GM19043 (cell line): ENCODE results near the gene SKAP2.

Experiments
- ATAC-seq: cut with Tn5 transposase; IDR thresholded peaks from one replicate; pipeline ENCODE4 v1.9.1; 2021; ENCODE audit warnings: low read depth; ENCODE audit not compliant: unreplicated experiment

The SKAP2 gene

GRCh38 chr7:26648554-26648953 is 215.8 kb downstream of the SKAP2 start:
- no peak for ATAC-seq

GRCh38 chr7:26646336-26647048 is 217.9 kb downstream of the SKAP2 start:
- no peak for ATAC-seq

- ATAC-seq: no peak
Measured at GRCh38 chr7:26645121-26645520, 219.3 kb downstream of the SKAP2 start.

- ATAC-seq: no peak
Measured at GRCh38 chr7:26642416-26642815, 222.0 kb downstream of the SKAP2 start.

GRCh38 chr7:26639695-26640094 is 224.7 kb downstream of the SKAP2 start:
- no peak for ATAC-seq

- no peak for ATAC-seq
Measured at GRCh38 chr7:26639111-26639510, 225.3 kb downstream of the SKAP2 start.

GRCh38 chr7:26638140-26638539 is 226.2 kb downstream of the SKAP2 start:
- ATAC-seq: no peak

- no peak for ATAC-seq
Measured at GRCh38 chr7:26637610-26638009, 226.8 kb downstream of the SKAP2 start.

- ATAC-seq: no peak
Measured at GRCh38 chr7:26636808-26637207, 227.6 kb downstream of the SKAP2 start.

GRCh38 chr7:26633557-26633956 is 230.8 kb downstream of the SKAP2 start:
- ATAC-seq: no peak

GRCh38 chr7:26631601-26632000 is 232.8 kb downstream of the SKAP2 start:
- ATAC-seq: no peak

GRCh38 chr7:26630941-26631580 is 233.3 kb downstream of the SKAP2 start:
- ATAC-seq: no peak

GRCh38 chr7:26630361-26630760 is 234.0 kb downstream of the SKAP2 start:
- ATAC-seq: no peak

GRCh38 chr7:26629696-26630095 is 234.7 kb downstream of the SKAP2 start:
- no peak for ATAC-seq

GRCh38 chr7:26627891-26628341 is 236.5 kb downstream of the SKAP2 start:
- ATAC-seq: no peak

- ATAC-seq: no peak
Measured at GRCh38 chr7:26627221-26627620, 237.2 kb downstream of the SKAP2 start.

- ATAC-seq: no peak
Measured at GRCh38 chr7:26626687-26627086, 237.7 kb downstream of the SKAP2 start.

GRCh38 chr7:26626156-26626555 is 238.2 kb downstream of the SKAP2 start:
- no peak for ATAC-seq

- no peak for ATAC-seq
Measured at GRCh38 chr7:26625286-26625685, 239.1 kb downstream of the SKAP2 start.

- ATAC-seq: no peak
Measured at GRCh38 chr7:26624839-26625238, 239.6 kb downstream of the SKAP2 start.

GRCh38 chr7:26624431-26624830 is 240.0 kb downstream of the SKAP2 start:
- ATAC-seq: no peak

GRCh38 chr7:26620352-26620751 is 244.0 kb downstream of the SKAP2 start:
- ATAC-seq: no peak
